Esophagus muscularis mucosa (tissue), 4 donors: ENCODE results near the gene GHR.

Experiments
- EP300 ChIP-seq: sonication (generic); formaldehyde crosslinking; IDR thresholded peaks from one replicate; pipeline ENCODE4 v1.6.1; 2017; ENCODE audit warnings: antibody characterized with exemption
- POLR2A ChIP-seq: fragments of 450-650 bp; IDR thresholded peaks from one replicate; pipeline ENCODE4 v1.6.1; 2017; ENCODE audit warnings: antibody characterized with exemption, moderate library complexity, mild to moderate bottlenecking, low read depth
- POLR2AphosphoS5 ChIP-seq, 2 donors: sonication (generic); formaldehyde crosslinking; IDR thresholded peaks; one replicate each; pipeline ENCODE4 v1.6.1; 2017; ENCODE audit warnings: antibody characterized with exemption in 2 of 2
- TF ChIP-seq, protein P1 (sequence below), 3 experiments: fragments of 200-600 bp in 2 of 3; fragments of 450-650 bp in 1 of 3; sonication (generic) in 2 of 3; IDR thresholded peaks; one replicate each; pipeline ENCODE4 v1.5.1; 2017 to 2019; ENCODE audit warnings: antibody characterized with exemption in 3 of 3, mild to moderate bottlenecking in 2 of 3, moderate library complexity in 1 of 3

- TF ChIP-seq POLR2A (no peak), POLR2AphosphoS5 (IDR thresholded peaks at IDR 0.05) (no peak), EP300 (no peak)
- TF ChIP-seq, protein P1, sequence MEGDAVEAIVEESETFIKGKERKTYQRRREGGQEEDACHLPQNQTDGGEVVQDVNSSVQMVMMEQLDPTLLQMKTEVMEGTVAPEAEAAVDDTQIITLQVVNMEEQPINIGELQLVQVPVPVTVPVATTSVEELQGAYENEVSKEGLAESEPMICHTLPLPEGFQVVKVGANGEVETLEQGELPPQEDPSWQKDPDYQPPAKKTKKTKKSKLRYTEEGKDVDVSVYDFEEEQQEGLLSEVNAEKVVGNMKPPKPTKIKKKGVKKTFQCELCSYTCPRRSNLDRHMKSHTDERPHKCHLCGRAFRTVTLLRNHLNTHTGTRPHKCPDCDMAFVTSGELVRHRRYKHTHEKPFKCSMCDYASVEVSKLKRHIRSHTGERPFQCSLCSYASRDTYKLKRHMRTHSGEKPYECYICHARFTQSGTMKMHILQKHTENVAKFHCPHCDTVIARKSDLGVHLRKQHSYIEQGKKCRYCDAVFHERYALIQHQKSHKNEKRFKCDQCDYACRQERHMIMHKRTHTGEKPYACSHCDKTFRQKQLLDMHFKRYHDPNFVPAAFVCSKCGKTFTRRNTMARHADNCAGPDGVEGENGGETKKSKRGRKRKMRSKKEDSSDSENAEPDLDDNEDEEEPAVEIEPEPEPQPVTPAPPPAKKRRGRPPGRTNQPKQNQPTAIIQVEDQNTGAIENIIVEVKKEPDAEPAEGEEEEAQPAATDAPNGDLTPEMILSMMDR (IDR thresholded peaks at IDR 0.05) = no peak
These were observed 84.3 kb downstream of the GHR start for GRCh38 chr5:42507451-42508097.
